BLaER1 treated with 17β-estradiol and CSF1 and Interleukin-3, amounts not matched to agents 10 nM and 100 nM (cell line): ENCODE measurements around the gene HOXB1.

ENCODE experiments used
- H3K27ac ChIP-seq, 11 experiments: shearing (Covaris generic); formaldehyde crosslinking; 2 replicates each; pipeline ENCODE4 v1.8.1; 2022
- H3K27me3 ChIP-seq, 11 experiments: shearing (Covaris generic); formaldehyde crosslinking; 2 replicates each; pipeline ENCODE4 v1.8.1; 2022
- H3K36me3 ChIP-seq, 11 experiments: shearing (Covaris generic); formaldehyde crosslinking; 2 replicates each; pipeline ENCODE4 v1.8.1; 2022
- H3K4me1 ChIP-seq, 10 experiments: shearing (Covaris generic); formaldehyde crosslinking; 2 replicates each; pipeline ENCODE4 v1.8.1; 2022
- H3K4me2 ChIP-seq, 11 experiments: shearing (Covaris generic); formaldehyde crosslinking; 2 replicates each; pipeline ENCODE4 v1.8.1; 2022
- H3K4me3 ChIP-seq, 10 experiments: shearing (Covaris generic); formaldehyde crosslinking; 2 replicates each; pipeline ENCODE4 v1.8.1; 2022
- H3K9ac ChIP-seq, 11 experiments: shearing (Covaris generic); formaldehyde crosslinking; 2 replicates each; pipeline ENCODE4 v1.8.1; 2022
- H3K9me3 ChIP-seq, 11 experiments: shearing (Covaris generic); formaldehyde crosslinking; replicated peaks in 1 of 11; 2 replicates each; pipeline ENCODE4 v1.8.1; 2022
- H4K20me1 ChIP-seq, 11 experiments: shearing (Covaris generic); formaldehyde crosslinking; 2 replicates each; pipeline ENCODE4 v1.8.1; 2022
- Cebpa-rat ChIP-seq, 11 experiments: shearing (Covaris generic); IDR thresholded peaks; 2 replicates each; pipeline ENCODE4 v1.8.1; 2022

The HOXB1 gene

DNA sequence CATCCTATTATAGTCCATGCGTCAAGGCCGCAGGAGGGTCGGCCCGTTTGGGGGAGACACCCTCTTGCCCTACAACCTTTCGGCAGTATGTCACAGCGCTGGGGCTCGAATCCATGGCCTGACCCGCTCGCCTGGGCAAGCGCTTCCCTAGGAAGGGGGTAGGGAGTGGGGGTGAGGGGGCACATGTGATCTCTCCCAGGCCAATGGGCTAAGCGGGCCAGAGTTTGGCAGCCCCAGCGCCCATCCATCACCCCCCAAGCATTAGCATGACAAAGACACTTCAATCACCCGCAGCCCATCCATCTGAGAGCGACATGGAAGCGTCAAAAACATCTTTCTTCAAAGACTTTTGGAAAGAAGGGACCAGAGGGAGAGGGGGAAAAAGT lies at the start of gene HOXB1:
TSS of gene HOXB1 (minus strand) at position 125 of the 386 bp plus-strand sequence. CDS start at position 18, 107 bp downstream.
- H4K20me1 ChIP-seq, result no peaks in the 10 kb centered on the region; a peak in 3 of 22 replicates
- H3K27ac ChIP-seq, result no peak within 1 kb of the TSS
- no peaks in the 10 kb centered on the region for H3K36me3 ChIP-seq
- TF ChIP-seq Cebpa-rat (IDR thresholded peaks at IDR 0.05), result no peak
- H3K4me3 ChIP-seq, result no peak within 1 kb of the TSS
- no peak within 1 kb of the TSS for H3K4me2 ChIP-seq
- H3K27me3 ChIP-seq, result peaks cover 17 to 61% (median 37%) of the 10 kb centered on the region in 11 experiments
- H3K9me3 ChIP-seq, result no peaks in the 10 kb centered on the region
- no peak within 1 kb of the TSS for H3K9ac ChIP-seq
- H3K4me1 ChIP-seq, result no peaks in the 10 kb centered on the region

DNA sequence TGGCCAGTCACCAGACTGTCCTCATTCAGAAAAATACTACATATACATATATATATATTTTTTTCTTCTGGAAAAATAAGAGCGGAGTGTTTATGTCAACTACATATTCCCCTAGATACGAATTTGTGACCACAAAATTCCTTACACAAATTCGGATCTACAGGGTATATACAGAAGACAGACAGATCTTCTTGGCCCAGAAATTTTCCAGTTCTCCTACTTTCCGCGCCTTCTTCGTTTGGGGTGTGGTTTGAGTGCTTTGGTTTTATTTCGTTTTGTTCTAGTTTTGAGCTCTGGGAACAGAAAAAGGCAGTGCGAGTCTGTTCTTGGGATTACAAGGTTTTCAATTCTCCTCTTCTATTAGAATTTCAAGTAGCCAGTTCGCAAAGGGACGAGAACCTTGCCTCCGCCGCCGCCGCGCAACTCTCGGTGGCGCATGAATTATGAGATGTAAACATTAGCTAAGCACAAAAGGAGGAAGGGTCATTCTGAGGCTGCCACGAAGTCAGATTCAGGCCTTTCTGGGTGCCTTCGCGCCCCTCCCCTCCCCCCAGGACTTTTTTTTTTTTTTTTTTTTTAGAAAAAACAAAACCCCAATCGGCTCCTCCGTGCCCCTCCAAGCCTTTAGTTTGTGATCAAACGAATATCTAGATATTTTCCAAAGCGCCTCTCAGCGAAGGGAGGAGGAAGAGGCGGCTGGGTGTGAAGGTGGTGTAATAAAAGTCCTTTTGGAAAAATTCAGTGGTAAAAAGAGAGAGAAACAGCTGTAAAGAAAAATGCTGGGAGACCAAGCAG lies 49.1 kb upstream of the HOXB1 start:
- Histone ChIP-seq H3K4me1 (peaks cover 0 to 9% (median 2%) of the 10 kb centered on the region in 10 experiments; a peak in 5 of 20 replicates), H3K36me3 (no peaks in the 10 kb centered on the region), H3K9me3 (peaks cover 0 to 9% (median 0%) of the 10 kb centered on the region in 11 experiments; a peak in 2 of 22 replicates), H3K27me3 (peaks cover 99 to 100% (median 100%) of the 10 kb centered on the region in 11 experiments), H4K20me1 (peaks cover 0 to 87% (median 69%) of the 10 kb centered on the region in 11 experiments; a peak in 17 of 22 replicates), H3K4me2 (no peak overlapping the region), H3K27ac (no peak overlapping the region), H3K9ac (no peak overlapping the region), H3K4me3 (no peak overlapping the region)
- no peak for TF ChIP-seq Cebpa-rat (IDR thresholded peaks at IDR 0.05)

DNA sequence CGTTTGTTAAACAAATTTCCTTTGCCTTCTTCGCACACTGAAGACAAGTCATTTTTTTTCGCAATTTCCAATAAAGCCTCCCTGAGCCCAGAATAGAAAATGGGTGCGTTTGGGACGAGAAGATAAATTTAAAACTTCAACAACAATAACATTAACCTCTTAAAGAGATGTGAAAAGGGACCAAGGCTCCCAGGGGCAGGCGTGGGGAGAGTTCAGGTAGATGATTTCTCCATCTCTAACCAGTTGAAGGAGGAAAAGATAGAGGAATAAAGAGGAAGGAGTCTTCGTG lies 48.6 kb upstream of the HOXB1 start:
- H3K36me3 ChIP-seq, result no peaks in the 10 kb centered on the region
- no peak overlapping the region for H3K27ac ChIP-seq
- no peak overlapping the region for H3K9ac ChIP-seq
- H3K4me3 ChIP-seq, result no peak overlapping the region
- H3K27me3 ChIP-seq, result peaks cover 100% of the 10 kb centered on the region in 11 experiments
- no peak overlapping the region for H3K4me2 ChIP-seq
- TF ChIP-seq Cebpa-rat (IDR thresholded peaks at IDR 0.05), result no peak
- H3K9me3 ChIP-seq, result peaks cover 0 to 9% (median 0%) of the 10 kb centered on the region in 11 experiments; a peak in 2 of 22 replicates
- H3K4me1 ChIP-seq, result peaks cover 0 to 9% (median 2%) of the 10 kb centered on the region in 10 experiments; a peak in 5 of 20 replicates
- peaks cover 0 to 90% (median 67%) of the 10 kb centered on the region in 11 experiments; a peak in 17 of 22 replicates for H4K20me1 ChIP-seq

DNA sequence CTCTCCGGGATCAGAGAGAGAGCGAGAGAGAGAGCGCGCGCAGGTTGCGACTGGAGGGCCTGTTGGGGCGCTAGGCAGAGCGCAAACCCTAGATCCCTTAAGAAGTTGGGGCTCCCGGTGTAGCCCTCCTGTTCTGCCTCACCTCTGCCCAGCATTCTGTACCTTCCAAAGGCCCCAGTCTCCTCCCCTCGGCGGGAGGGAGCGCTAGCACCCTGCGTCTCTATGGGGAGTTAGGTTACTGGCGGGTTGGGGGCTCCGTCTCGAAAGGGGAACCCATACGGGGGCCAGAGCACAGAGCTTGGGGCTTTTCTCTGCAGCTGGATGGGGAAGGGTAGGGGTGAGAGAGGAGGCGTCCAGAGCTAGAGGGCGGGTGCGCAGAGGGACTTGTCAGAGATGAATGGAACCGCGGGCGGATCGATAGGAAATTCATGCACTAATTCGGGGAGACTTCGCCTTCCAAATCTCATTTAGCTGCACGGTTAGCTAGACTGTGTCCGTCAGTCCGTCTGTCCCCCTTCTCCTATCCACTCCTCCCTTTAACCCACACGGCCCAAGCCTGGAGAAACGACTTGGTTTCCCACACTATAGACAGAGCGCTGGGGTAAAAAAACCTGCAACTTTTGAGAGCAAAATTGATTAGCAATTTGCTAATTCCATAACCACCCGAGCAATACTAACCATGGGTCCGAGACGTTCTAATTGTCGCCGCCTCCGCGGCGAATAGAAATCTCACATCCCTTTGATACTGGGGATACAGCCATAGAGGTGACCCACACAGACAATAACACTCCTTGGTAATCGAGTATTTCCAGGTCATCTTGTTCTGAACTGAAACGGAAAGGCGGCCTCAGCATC lies 48.0 kb upstream of the HOXB1 start:
- Histone ChIP-seq H3K9me3 (peaks cover 0 to 9% (median 0%) of the 10 kb centered on the region in 11 experiments; a peak in 2 of 22 replicates), H3K4me2 (no peak overlapping the region), H3K27me3 (peaks cover 100% of the 10 kb centered on the region in 11 experiments), H3K4me1 (peaks cover 0 to 9% (median 2%) of the 10 kb centered on the region in 10 experiments; a peak in 5 of 20 replicates), H3K36me3 (no peaks in the 10 kb centered on the region), H3K4me3 (no peak overlapping the region), H3K27ac (no peak overlapping the region), H4K20me1 (peaks cover 0 to 90% (median 70%) of the 10 kb centered on the region in 11 experiments; a peak in 17 of 22 replicates), H3K9ac (no peak overlapping the region)
- no peak for TF ChIP-seq Cebpa-rat (IDR thresholded peaks at IDR 0.05)

DNA sequence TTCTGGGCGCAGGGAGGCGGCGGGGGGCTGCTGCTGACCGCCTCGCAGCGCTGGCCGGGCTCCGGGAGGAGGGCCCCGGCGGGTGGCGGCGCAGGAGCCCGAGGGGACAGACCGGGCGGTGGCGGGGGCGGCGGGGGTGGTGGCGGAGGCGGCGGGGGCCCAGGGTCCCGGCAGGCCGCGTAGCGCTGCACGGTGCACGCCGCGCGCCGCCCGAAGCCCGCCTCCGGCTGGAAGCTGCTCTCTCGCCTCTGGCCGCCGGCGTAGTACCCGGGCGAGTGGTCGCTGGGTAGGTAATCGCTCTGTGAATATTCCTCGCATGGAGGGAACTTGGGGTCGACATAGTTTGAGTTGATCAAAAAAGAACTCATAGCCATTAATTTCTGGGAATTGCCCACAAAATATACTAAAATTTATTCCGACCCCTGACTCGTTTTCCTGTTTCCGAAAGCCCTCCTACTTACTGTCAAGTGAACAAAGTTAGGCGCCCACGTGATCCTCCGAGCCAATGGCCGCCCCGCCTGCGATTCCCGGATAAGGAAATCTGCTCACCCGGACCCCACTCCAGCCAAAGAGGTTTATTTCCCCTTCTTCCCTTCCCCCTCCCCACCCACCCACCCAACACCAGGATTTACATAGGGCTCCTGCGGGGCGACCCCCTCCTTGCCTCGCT lies 47.3 kb upstream of the HOXB1 start, which contains the start of gene HOXB4:
TSS of gene HOXB4 (minus strand) at position 405 of the 670 bp plus-strand sequence. CDS start at position 374, 31 bp downstream.
- H3K4me1 ChIP-seq, result peaks cover 0 to 9% (median 2%) of the 10 kb centered on the region in 10 experiments; a peak in 5 of 20 replicates
- peaks cover 100% of the 10 kb centered on the region in 11 experiments for H3K27me3 ChIP-seq

DNA sequence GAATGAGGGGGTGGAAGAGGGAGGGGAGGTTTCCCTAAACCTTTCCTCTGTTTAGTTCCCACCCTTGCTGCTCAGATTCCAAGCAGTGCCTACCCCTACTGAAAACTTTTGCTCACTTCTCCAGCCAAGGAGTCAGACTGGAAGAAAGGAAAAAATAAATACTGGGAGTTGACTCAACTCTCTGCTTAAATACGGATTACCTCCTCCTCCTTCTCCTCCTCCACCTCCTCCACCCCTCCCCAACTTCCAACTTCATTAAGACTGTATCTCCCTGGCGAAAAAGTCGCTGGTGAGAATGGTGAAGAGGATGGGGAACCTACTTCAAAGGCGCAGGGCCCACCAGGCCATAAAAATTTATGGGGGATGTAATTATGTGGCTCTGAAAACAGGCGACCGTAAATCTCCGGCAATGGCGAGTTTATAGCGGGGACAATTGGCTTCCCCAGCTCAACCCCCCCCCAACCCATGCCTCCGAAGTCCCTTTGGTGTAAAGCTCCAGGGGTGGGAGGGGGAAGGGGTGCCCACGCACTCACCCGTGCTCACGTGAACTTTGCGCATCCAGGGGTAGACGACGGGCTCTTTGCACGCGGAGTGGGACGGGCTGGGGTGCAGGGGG lies 46.6 kb upstream of the HOXB1 start:
- H3K4me3 ChIP-seq, result no peak overlapping the region
- H3K4me2 ChIP-seq, result no peak overlapping the region
- peaks cover 0 to 9% (median 0%) of the 10 kb centered on the region in 11 experiments; a peak in 2 of 22 replicates for H3K9me3 ChIP-seq
- H3K9ac ChIP-seq, result no peak overlapping the region
- H4K20me1 ChIP-seq, result peaks cover 0 to 90% (median 72%) of the 10 kb centered on the region in 11 experiments; a peak in 17 of 22 replicates
- TF ChIP-seq Cebpa-rat (IDR thresholded peaks at IDR 0.05), result no peak
- no peak overlapping the region for H3K27ac ChIP-seq
- peaks cover 100% of the 10 kb centered on the region in 11 experiments for H3K27me3 ChIP-seq
- H3K36me3 ChIP-seq, result no peaks in the 10 kb centered on the region
- peaks cover 0 to 9% (median 2%) of the 10 kb centered on the region in 10 experiments; a peak in 5 of 20 replicates for H3K4me1 ChIP-seq

More for the DNA sequence above, 47.3 kb upstream of the HOXB1 start, which contains the start of gene HOXB4:
- H3K4me3 ChIP-seq, result no peak within 1 kb of the TSS
- H3K4me2 ChIP-seq, result no peak within 1 kb of the TSS
- H3K9me3 ChIP-seq, result peaks cover 0 to 9% (median 0%) of the 10 kb centered on the region in 11 experiments; a peak in 2 of 22 replicates
- no peaks in the 10 kb centered on the region for H3K36me3 ChIP-seq
- TF ChIP-seq Cebpa-rat (IDR thresholded peaks at IDR 0.05), result no peak
- H3K27ac ChIP-seq, result no peak within 1 kb of the TSS
- H3K9ac ChIP-seq, result no peak within 1 kb of the TSS
- peaks cover 0 to 90% (median 72%) of the 10 kb centered on the region in 11 experiments; a peak in 17 of 22 replicates for H4K20me1 ChIP-seq

DNA sequence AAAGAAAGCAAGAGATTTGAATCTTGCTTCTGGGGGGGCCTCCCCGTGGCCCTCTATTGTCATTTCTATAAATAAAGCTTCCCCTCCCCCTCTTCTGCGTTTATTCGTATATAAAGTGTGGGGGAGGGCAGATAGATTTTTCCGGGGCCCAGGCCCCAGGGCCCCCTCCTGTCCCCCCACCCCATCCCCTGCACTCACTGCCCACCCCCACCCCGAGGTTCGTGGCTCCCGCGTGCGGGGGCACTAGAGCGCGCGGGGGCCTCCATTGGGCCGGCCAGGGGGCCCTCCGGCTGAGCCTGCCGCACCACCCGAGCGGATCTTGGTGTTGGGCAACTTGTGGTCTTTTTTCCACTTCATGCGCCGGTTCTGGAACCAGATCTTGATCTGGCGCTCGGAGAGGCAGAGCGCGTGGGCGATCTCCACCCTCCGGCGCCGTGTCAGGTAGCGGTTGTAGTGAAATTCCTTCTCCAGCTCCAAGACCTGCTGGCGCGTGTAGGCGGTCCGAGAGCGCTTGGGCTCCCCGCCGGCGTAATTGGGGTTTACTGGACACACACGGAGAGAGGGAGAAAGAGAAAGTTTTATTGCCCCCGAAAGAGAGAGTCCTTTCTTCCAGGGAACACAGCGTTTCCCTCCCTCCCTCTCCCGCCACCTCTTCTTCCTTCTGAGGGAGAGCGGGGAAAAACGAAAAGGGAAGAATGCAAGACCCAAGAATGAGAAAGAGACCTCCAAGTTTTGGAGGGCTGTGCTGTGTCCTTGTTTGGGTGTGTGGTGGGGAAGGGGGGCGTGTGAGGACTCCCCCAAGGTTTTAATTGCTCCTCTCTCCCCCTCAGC lies 45.9 kb upstream of the HOXB1 start:
- H3K27me3 ChIP-seq, result peaks cover 100% of the 10 kb centered on the region in 11 experiments
- H3K27ac ChIP-seq, result no peak overlapping the region
- H3K9ac ChIP-seq, result no peak overlapping the region
- H3K4me2 ChIP-seq, result no peak overlapping the region
- peaks cover 0 to 90% (median 72%) of the 10 kb centered on the region in 11 experiments; a peak in 17 of 22 replicates for H4K20me1 ChIP-seq
- no peak overlapping the region for H3K4me3 ChIP-seq
- no peak for TF ChIP-seq Cebpa-rat (IDR thresholded peaks at IDR 0.05)
- H3K36me3 ChIP-seq, result no peaks in the 10 kb centered on the region
- peaks cover 0 to 2% (median 0%) of the 10 kb centered on the region in 10 experiments; a peak in 2 of 20 replicates for H3K4me1 ChIP-seq
- H3K9me3 ChIP-seq, result peaks cover 0 to 9% (median 0%) of the 10 kb centered on the region in 11 experiments; a peak in 2 of 22 replicates
